ENCODE results near the gene MBD3. TPM values are rescaled to one million over a fixed set of nuclear protein-coding genes. Genes with fewer than 3 reads are reported as not detected.

MBD3 gene
- total and polyA plus RNA-seq, 2 experiments from 2014 or later = 93.3 to 171 TPM

GRCh38 chr19:1572795-1573194 lies 19.9 kb downstream of the MBD3 start:
- Histone ChIP-seq H3K27me3 (no peaks in the 10 kb centered on the region), H3K27ac (no peak overlapping the region), H3K9me3 (ENCODE audit: low read depth) (no peaks in the 10 kb centered on the region), H3K4me3 (no peak overlapping the region), H3K36me3 (peaks cover 5% of the 10 kb centered on the region), H3K4me1 (ENCODE audit: low read depth) (no peaks in the 10 kb centered on the region)
- DNase-seq (ENCODE audit: low read depth in 1 of 2, low spot score in 1 of 2) = no peak
- TF ChIP-seq CTCF (IDR thresholded peaks at IDR 0.05; ENCODE audit: low read depth, low read length) = no peak

GRCh38 chr19:1571358-1571757 lies 21.3 kb downstream of the MBD3 start:
- Histone ChIP-seq H3K27ac (no peak overlapping the region), H3K4me3 (no peak overlapping the region), H3K36me3 (no peaks in the 10 kb centered on the region), H3K27me3 (no peaks in the 10 kb centered on the region), H3K4me1 (ENCODE audit: low read depth) (no peaks in the 10 kb centered on the region), H3K9me3 (ENCODE audit: low read depth) (no peaks in the 10 kb centered on the region)
- no peak for TF ChIP-seq CTCF (IDR thresholded peaks at IDR 0.05; ENCODE audit: low read depth, low read length)
- DNase-seq (ENCODE audit: low read depth in 1 of 2, low spot score in 1 of 2) = no peak

- TF ChIP-seq CTCF (IDR thresholded peaks at IDR 0.05; ENCODE audit: low read depth, low read length) = no peak
Observed at GRCh38 chr19:1570836-1571235, 21.8 kb downstream of the MBD3 start.

GRCh38 chr19:1569997-1570396 lies 22.7 kb downstream of the MBD3 start:
- Histone ChIP-seq H3K27me3 (no peaks in the 10 kb centered on the region), H3K4me3 (no peak overlapping the region), H3K36me3 (no peaks in the 10 kb centered on the region), H3K9me3 (ENCODE audit: low read depth) (no peaks in the 10 kb centered on the region), H3K27ac (no peak overlapping the region), H3K4me1 (ENCODE audit: low read depth) (peaks cover 4% of the 10 kb centered on the region)
- no peak for TF ChIP-seq CTCF (IDR thresholded peaks at IDR 0.05; ENCODE audit: low read depth, low read length)
- no peak for DNase-seq (ENCODE audit: low read depth in 1 of 2, low spot score in 1 of 2)

More at GRCh38 chr19:1570836-1571235, 21.8 kb downstream of the MBD3 start:
- no peak for DNase-seq (ENCODE audit: low read depth in 1 of 2, low spot score in 1 of 2)
- Histone ChIP-seq H3K4me1 (ENCODE audit: low read depth) (peaks cover 3% of the 10 kb centered on the region), H3K27me3 (no peaks in the 10 kb centered on the region), H3K9me3 (ENCODE audit: low read depth) (no peaks in the 10 kb centered on the region), H3K27ac (no peak overlapping the region), H3K36me3 (no peaks in the 10 kb centered on the region), H3K4me3 (no peak overlapping the region)

GRCh38 chr19:1568320-1569019 lies 24.2 kb downstream of the MBD3 start, which contains the start of gene MEX3D:
MEX3D (minus strand) TSS chr19:1568325; CDS start chr19:1568058, 267 bp downstream.
- Histone ChIP-seq H3K4me3 (peak within 1 kb of the TSS; percentile 95), H3K27me3 (no peaks in the 10 kb centered on the region), H3K4me1 (ENCODE audit: low read depth) (peaks cover 4% of the 10 kb centered on the region), H3K9me3 (ENCODE audit: low read depth) (no peaks in the 10 kb centered on the region), H3K27ac (peak within 1 kb of the TSS; percentile 98), H3K36me3 (no peaks in the 10 kb centered on the region)
- DNase-seq (ENCODE audit: low read depth in 1 of 2, low spot score in 1 of 2) = peak; percentile 79 to 89
- no peak for TF ChIP-seq CTCF (IDR thresholded peaks at IDR 0.05; ENCODE audit: low read depth, low read length)

Measured in cardiac muscle cell (in vitro differentiated cells and primary cell).